Activated B cell treated with CpG ODN at 0.5 μM for 24 hours (primary cell): Measurements from ENCODE around the gene ATP6V0A1. TPM values are rescaled to one million over a fixed set of nuclear protein-coding genes. Genes with fewer than 3 reads are reported as not detected.
"Not testable (repeated sequence)": the region's sequence is repeated elsewhere in the genome, so short reads cannot be mapped to it uniquely, and the experiment has no call there.

Experiments used
- ATAC-seq: fragments of 200-7000 bp; cut with Tn5 transposase; one replicate; pipeline ENCODE4 v1.10.0; 2021; ENCODE audit warnings: low read depth, mild to moderate bottlenecking, moderate library complexity
- CTCF ChIA-PET: fragments of 350-600 bp; sonication (Branson Sonifier 250); formaldehyde crosslinking; loops from one replicate; lab custom pipeline; 2021; ENCODE audit warnings: antibody characterized with exemption; lab: Charles Lee
- POLR2A ChIA-PET: fragments of 350-600 bp; sonication (Branson Sonifier 250); formaldehyde crosslinking; loops from one replicate; lab custom pipeline; 2021; ENCODE audit warnings: antibody characterized with exemption; lab: Charles Lee
- DNase-seq: peaks from one replicate; pipeline ENCODE4 v3.0.0; 2022
- H3K27ac Mint-ChIP-seq: one replicate; pipeline ENCODE4 v1.8.0; 2020; ENCODE audit warnings: mixed read lengths
- H3K27me3 Mint-ChIP-seq: one replicate; pipeline ENCODE4 v1.8.0; 2021; ENCODE audit warnings: mixed read lengths
- H3K36me3 Mint-ChIP-seq: one replicate; pipeline ENCODE4 v1.8.0; 2021; ENCODE audit warnings: low read depth, mixed read lengths
- H3K4me1 Mint-ChIP-seq: one replicate; pipeline ENCODE4 v1.8.0; 2021; ENCODE audit warnings: mixed read lengths
- H3K4me3 Mint-ChIP-seq: one replicate; pipeline ENCODE4 v1.8.0; 2020; ENCODE audit warnings: mild to moderate bottlenecking, mixed read lengths
- H3K9me3 Mint-ChIP-seq: one replicate; pipeline ENCODE4 v1.8.0; 2020; ENCODE audit warnings: mixed read lengths
- intact Hi-C: fragments of 100-400 bp; cut with micrococcal nuclease; formaldehyde crosslinking; loops from one replicate; pipeline ENCODE4 v1.15.1; 2024
- total RNA-seq: library from RNA; stranded (reverse); gene quantifications from 2 replicates; pipeline ENCODE4 v1.2.3, GENCODE V29; 2022
- TF ChIP-seq, protein P1 (sequence below): fragments of 200-600 bp; IDR thresholded peaks from one replicate; pipeline ENCODE4 v1.8.0; 2022; ENCODE audit warnings: antibody characterized with exemption, mild to moderate bottlenecking

The ATP6V0A1 gene
- total RNA-seq, 1 donor from 2014 or later = 75.6 TPM

DNA sequence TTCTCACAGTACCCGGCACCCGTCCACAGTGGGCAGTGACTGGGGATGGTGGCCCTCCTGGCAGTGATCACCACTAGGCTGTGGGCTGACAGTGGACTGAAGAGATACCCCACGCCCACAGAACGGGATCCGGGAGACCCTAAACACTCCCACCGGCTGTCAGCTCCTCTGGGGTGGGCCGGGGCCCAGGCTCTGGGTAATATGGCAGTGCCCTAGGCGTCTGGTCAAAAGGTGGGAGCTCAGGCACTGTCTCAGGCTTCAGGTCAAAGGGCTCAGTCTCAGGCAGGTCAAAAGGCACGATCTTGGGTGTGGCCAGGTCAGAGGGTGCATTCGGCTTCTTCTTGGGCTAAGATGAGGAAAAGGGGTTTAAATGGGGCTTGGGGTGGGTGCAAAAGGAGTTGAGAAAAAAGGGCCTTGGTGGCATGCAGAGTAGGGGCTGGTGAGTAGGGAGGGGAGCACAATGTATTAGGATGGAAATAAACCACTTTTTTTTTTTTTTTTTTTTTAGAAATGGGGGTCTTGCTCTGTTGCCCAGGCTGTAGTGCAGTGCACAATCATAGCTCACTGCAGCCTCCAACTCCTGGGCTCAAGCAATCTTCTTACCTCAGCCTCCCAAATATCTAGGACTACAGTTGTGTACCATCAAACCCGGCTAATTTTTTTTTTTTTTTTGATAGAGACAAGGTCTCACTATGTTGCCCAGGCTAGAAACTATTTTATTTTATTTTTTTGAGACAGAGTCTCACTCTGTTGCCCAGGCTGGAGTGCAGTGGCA, 46.6 kb upstream of the ATP6V0A1 start:
- H3K36me3 Mint-ChIP-seq = no peaks in the 10 kb centered on the region
- no peak overlapping the region for H3K27ac Mint-ChIP-seq
- ATAC-seq = no peak
- H3K4me3 Mint-ChIP-seq = no peak overlapping the region
- POLR2A ChIA-PET = interaction anchor here (1.6 kb wide), 1 partner anchor 24 kb away, joined by 4 read pairs; the partner anchor contains the start of gene STAT3
- no peak for DNase-seq
- H3K27me3 Mint-ChIP-seq = no peaks in the 10 kb centered on the region
- TF ChIP-seq, protein P1, sequence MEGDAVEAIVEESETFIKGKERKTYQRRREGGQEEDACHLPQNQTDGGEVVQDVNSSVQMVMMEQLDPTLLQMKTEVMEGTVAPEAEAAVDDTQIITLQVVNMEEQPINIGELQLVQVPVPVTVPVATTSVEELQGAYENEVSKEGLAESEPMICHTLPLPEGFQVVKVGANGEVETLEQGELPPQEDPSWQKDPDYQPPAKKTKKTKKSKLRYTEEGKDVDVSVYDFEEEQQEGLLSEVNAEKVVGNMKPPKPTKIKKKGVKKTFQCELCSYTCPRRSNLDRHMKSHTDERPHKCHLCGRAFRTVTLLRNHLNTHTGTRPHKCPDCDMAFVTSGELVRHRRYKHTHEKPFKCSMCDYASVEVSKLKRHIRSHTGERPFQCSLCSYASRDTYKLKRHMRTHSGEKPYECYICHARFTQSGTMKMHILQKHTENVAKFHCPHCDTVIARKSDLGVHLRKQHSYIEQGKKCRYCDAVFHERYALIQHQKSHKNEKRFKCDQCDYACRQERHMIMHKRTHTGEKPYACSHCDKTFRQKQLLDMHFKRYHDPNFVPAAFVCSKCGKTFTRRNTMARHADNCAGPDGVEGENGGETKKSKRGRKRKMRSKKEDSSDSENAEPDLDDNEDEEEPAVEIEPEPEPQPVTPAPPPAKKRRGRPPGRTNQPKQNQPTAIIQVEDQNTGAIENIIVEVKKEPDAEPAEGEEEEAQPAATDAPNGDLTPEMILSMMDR = no peak
- H3K9me3 Mint-ChIP-seq = no peaks in the 10 kb centered on the region
- peaks cover 24% of the 10 kb centered on the region for H3K4me1 Mint-ChIP-seq
- CTCF ChIA-PET = no interaction called here
- intact Hi-C loops = no loop called here

DNA sequence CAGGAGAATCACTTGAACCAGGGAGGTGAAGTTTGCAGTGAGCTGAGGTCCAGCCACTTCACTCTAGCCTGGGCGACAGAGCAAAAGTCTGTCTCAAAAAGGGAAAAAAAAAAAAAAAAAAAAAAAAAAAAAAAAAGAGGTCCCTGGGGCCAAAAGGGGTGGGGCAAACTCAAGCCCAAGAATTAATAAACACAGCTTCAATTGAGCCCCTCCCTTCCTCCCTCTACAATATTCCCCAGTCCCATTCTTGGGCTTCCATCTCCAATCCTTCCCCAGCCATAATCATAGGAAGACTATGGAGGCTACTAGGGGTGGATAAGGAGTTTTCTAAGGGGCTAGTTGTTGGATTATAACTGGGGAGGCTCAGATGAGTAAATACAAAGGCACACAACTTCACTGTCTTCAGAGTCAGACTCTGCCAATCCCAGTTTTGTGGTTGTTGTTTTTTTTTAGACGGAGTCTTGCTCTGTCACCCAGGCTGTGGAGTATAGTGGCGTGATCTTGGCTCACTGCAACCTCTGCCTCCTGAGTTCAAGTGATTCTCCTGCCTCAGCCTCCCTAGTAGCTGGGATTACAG, 45.1 kb upstream of the ATP6V0A1 start:
- Mint-ChIP-seq H3K27ac (no peak overlapping the region), H3K27me3 (no peaks in the 10 kb centered on the region), H3K4me1 (peaks cover 19% of the 10 kb centered on the region), H3K9me3 (no peaks in the 10 kb centered on the region), H3K36me3 (no peaks in the 10 kb centered on the region), H3K4me3 (no peak overlapping the region)
- ATAC-seq (no peak), DNase-seq (no peak)
- CTCF ChIA-PET = no interaction called here
- POLR2A ChIA-PET = interaction anchor here (0.6 to 1.9 kb wide), 3 partner anchors 13 to 26 kb away, joined by 4 to 5 read pairs (median 4); partner anchors contain the start of gene STAT3
- intact Hi-C loops = no loop called here
- TF ChIP-seq, protein P1 = no peak

DNA sequence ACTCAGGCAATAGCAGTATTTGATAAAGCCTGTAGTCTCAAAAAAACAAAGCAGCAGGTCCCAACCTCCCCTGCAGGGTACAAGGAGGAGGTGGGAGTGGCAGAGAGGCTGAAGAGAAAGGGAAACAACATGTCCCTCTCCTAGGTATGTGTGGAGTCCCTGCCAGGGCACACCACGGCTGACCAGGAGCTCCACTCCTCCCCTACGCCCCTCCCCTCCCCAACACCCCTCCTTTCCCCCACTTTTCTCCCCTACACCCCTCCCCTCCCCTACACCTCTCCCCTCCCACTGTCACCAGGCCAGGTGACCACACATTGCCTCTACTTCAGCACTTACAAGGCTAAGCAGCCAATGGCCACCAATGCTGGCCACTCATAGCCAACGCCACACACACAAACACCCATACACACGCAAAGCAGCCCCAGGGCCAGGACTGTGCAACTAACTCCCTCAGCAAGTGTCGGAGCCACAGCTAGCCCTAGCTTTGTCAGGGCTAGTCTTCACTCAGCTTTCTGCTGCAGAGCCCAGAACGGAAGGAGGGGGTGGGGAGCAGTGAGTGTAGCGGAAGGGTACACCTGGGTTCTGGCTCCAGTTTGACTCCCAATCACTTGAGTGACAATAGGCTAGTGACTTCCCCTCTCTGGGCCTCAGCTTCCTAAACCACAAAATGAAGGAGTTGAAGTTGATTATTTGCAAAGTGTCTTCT, 43.8 kb upstream of the ATP6V0A1 start:
- POLR2A ChIA-PET = interaction anchor here (0.6 to 1.9 kb wide), 2 partner anchors 27 to 185 kb away, joined by 3 to 5 read pairs; partner anchors contain the start of gene STAT3

DNA sequence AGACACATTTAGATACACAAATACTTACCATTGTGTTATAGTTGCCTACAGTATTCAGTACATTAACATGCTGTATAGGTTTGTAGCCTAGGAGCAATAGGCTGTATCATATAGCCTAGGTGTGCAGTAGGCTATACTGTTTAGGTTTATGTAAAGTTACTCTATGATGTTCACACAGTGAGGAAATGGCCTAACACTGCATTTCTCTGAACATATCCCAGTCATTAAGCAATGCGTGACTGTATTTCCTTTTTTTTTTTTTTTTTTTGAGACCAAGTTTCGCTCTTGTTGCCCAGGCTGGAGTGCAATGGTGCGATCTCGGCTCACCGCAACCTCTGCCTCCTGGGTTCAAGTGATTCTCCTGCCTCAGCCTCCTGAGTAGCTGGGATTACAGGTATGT, 40.7 kb upstream of the ATP6V0A1 start:
- H3K27ac Mint-ChIP-seq, ATAC-seq, CTCF ChIA-PET: not testable (repeated sequence)

More for the DNA sequence above, 43.8 kb upstream of the ATP6V0A1 start:
- Mint-ChIP-seq H3K9me3 (no peaks in the 10 kb centered on the region), H3K4me1 (peaks cover 19% of the 10 kb centered on the region), H3K4me3 (peak overlapping the region; percentile 67), H3K27ac (no peak overlapping the region), H3K36me3 (no peaks in the 10 kb centered on the region), H3K27me3 (peaks cover under 1% of the 10 kb centered on the region)
- CTCF ChIA-PET = interaction anchor here (0.8 to 1.1 kb wide), 3 partner anchors 9 to 112 kb away, joined by 3 to 6 read pairs (median 3); no protein-coding TSS in a partner anchor
- ATAC-seq = peak; percentile 75
- no peak for DNase-seq
- TF ChIP-seq, protein P1 = no peak
- intact Hi-C loops = no loop called here

DNA sequence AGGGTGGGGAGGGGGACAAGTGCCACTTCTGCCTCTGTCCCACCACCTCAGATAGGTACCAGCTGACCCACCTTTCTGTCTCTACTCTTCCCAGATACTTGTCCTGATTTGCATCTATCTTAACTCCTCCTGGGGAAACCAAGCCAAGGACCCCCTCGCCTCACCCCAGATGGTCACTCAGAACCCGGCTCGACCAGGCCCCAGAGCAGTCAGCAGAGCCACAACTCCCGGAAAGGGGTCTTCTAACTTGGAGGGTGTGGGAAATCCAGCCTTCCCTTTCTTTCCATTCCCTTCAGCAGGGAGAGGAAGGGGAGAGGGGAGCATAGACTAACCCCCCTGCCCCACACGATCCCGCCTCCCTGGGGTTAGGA, 37.6 kb upstream of the ATP6V0A1 start:
- H3K4me3 Mint-ChIP-seq = peak overlapping the region; percentile 64
- no peaks in the 10 kb centered on the region for H3K9me3 Mint-ChIP-seq
- intact Hi-C loops = no loop called here
- H3K36me3 Mint-ChIP-seq = no peaks in the 10 kb centered on the region
- no peak for ATAC-seq
- DNase-seq = no peak
- H3K4me1 Mint-ChIP-seq = peaks cover 17% of the 10 kb centered on the region
- TF ChIP-seq, protein P1 = no peak
- POLR2A ChIA-PET = no interaction called here
- H3K27ac Mint-ChIP-seq = no peak overlapping the region
- CTCF ChIA-PET = no interaction called here
- H3K27me3 Mint-ChIP-seq = peaks cover 32% of the 10 kb centered on the region

More for the DNA sequence above, 40.7 kb upstream of the ATP6V0A1 start:
- H3K4me3 Mint-ChIP-seq, DNase-seq, H3K36me3 Mint-ChIP-seq, intact Hi-C loops, H3K9me3 Mint-ChIP-seq, POLR2A ChIA-PET: not testable (repeated sequence)
- peaks cover 20% of the 10 kb centered on the region for H3K27me3 Mint-ChIP-seq
- H3K4me1 Mint-ChIP-seq = peaks cover 32% of the 10 kb centered on the region
